ENCODE measurements around the gene AHRR. TPM values are rescaled to one million over a fixed set of nuclear protein-coding genes. Genes with fewer than 3 reads are reported as not detected.

The AHRR gene
- total RNA-seq, 2 experiments from 2014 or later = 2.2 to 3.4 TPM

DNA sequence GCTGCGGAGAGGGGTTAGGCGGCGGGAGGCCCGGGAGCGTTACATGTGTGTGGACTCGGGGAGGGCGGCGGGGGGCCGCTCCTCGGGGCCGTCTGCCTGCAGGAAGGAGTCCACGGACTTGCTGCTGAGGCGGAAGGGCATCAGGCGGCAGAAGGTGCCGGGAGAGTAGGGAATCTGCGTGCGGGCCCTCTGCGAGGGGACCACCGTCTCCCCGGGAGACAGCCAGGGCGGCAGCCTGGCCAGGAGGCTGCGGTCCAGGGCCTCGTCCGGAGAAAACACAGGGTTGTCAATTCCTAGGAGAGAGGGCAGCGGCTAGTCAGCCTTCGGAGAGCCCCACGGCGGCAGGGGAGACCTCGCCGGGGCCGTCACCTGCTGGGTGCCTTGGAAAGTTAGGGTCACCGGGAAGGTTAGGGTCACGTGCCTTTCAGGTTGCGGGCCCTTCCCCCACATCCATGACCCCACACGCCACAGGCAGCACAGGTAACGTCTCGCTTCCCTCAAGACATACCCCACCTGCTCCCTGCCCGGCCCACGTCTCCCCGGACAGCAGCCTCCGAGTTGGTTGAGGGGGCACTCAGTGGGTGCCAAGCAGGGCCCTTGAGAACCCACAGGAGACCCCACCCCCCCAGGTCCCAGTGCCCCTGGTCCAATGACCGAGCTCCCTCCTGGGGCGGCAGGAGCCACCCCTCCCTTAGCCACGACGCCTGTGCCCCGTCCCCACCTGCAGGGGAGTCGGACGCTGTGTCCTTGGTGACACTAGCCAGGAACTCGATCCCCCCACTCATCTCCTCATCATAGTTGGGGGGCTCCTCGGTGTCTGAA lies 153.5 kb downstream of the AHRR start:
- H3K36me3 ChIP-seq (ENCODE audit: insufficient read depth, low read length) = peaks cover 15% of the 10 kb centered on the region; the same call in 1 of the 2 replicates
- no peak for TF ChIP-seq EZH2phosphoT487 (IDR thresholded peaks at IDR 0.05; ENCODE audit: borderline replicate concordance, low read depth, low read length)
- TF ChIP-seq, protein P1, sequence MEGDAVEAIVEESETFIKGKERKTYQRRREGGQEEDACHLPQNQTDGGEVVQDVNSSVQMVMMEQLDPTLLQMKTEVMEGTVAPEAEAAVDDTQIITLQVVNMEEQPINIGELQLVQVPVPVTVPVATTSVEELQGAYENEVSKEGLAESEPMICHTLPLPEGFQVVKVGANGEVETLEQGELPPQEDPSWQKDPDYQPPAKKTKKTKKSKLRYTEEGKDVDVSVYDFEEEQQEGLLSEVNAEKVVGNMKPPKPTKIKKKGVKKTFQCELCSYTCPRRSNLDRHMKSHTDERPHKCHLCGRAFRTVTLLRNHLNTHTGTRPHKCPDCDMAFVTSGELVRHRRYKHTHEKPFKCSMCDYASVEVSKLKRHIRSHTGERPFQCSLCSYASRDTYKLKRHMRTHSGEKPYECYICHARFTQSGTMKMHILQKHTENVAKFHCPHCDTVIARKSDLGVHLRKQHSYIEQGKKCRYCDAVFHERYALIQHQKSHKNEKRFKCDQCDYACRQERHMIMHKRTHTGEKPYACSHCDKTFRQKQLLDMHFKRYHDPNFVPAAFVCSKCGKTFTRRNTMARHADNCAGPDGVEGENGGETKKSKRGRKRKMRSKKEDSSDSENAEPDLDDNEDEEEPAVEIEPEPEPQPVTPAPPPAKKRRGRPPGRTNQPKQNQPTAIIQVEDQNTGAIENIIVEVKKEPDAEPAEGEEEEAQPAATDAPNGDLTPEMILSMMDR (conservative IDR thresholded peaks at IDR 0.05; ENCODE audit: low read length) = no peak
- intact Hi-C loops (cut with micrococcal nuclease; ENCODE audit: unreplicated experiment) = loop anchor here (10.0 kb wide), 1 partner anchor 140 kb away; the partner anchor contains the start of gene CEP72
- no peaks in the 10 kb centered on the region for H3K9me2 ChIP-seq (ENCODE audit: insufficient read depth, low read length)
- no peaks in the 10 kb centered on the region for H3K9me3 ChIP-seq (ENCODE audit: low read length)
- no peak overlapping the region for H3K27ac ChIP-seq (ENCODE audit: low read depth, low read length, poor library complexity, severe bottlenecking)
- peaks cover 4% of the 10 kb centered on the region; the same call in 1 of the 2 replicates for H4K20me1 ChIP-seq (ENCODE audit: insufficient read depth, low read length)
- peaks cover 24% of the 10 kb centered on the region for H3K4me1 ChIP-seq (ENCODE audit: insufficient read depth, low read length, poor library complexity, severe bottlenecking)
- DNase-seq (ENCODE audit: low spot score) = no peak
- H3K4me3 ChIP-seq (ENCODE audit: low read depth, low read length, poor library complexity, severe bottlenecking) = no peak overlapping the region
- POLR2A ChIA-PET = no interaction called here
- H2AFZ ChIP-seq (ENCODE audit: low read length) = no peak overlapping the region
- H3K79me2 ChIP-seq (ENCODE audit: insufficient read depth, low read depth, low read length) = peaks cover 11% of the 10 kb centered on the region; the same call in 1 of the 2 replicates
- CTCF ChIA-PET (ENCODE audit: unreplicated experiment) = no interaction called here
- H3K4me2 ChIP-seq (ENCODE audit: low read length) = no peak overlapping the region
- no TSS peak for BruUV-seq (replicated peaks)

DNA sequence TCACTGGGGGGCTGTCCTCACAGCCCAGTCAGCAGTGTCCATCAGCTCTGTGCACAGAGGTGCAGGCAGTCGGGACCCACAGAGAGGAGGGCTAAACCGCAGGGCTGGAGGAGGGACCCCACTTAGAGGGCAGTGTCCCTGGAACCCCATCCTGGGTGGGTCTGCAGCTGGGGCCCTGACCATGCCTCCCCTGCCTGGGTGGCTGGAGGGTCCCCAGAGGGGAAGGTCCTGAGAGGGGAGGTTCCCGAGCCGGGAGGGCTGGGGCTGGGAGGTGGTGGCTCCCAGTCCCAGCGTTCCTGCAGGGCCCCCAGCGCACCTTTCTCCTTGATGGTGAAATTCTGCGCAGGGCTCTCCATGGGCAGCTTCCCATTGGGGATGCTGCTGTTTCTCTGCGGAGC lies 154.2 kb downstream of the AHRR start:
- ChIA-PET CTCF (ENCODE audit: unreplicated experiment) (no interaction called here), POLR2A (no interaction called here)
- Histone ChIP-seq H3K4me2 (ENCODE audit: low read length) (no peak overlapping the region), H4K20me1 (ENCODE audit: insufficient read depth, low read length) (peaks cover 4% of the 10 kb centered on the region; the same call in 1 of the 2 replicates), H3K9me2 (ENCODE audit: insufficient read depth, low read length) (no peaks in the 10 kb centered on the region), H3K4me1 (ENCODE audit: insufficient read depth, low read length, poor library complexity, severe bottlenecking) (peaks cover 20% of the 10 kb centered on the region), H3K4me3 (ENCODE audit: low read depth, low read length, poor library complexity, severe bottlenecking) (no peak overlapping the region), H3K27ac (ENCODE audit: low read depth, low read length, poor library complexity, severe bottlenecking) (no peak overlapping the region), H2AFZ (ENCODE audit: low read length) (no peak overlapping the region), H3K9me3 (ENCODE audit: low read length) (no peaks in the 10 kb centered on the region), H3K36me3 (ENCODE audit: insufficient read depth, low read length) (peaks cover 12% of the 10 kb centered on the region; the same call in 1 of the 2 replicates), H3K79me2 (ENCODE audit: insufficient read depth, low read depth, low read length) (peaks cover 11% of the 10 kb centered on the region; the same call in 1 of the 2 replicates)
- intact Hi-C loops (cut with micrococcal nuclease; ENCODE audit: unreplicated experiment) = loop anchor here (10.0 kb wide), 1 partner anchor 139 kb away; the partner anchor contains the start of gene CEP72
- DNase-seq (ENCODE audit: low spot score) = no peak
- no TSS peak for BruUV-seq (replicated peaks)
- TF ChIP-seq, protein P1 (conservative IDR thresholded peaks at IDR 0.05; ENCODE audit: low read length) = no peak
- TF ChIP-seq EZH2phosphoT487 (IDR thresholded peaks at IDR 0.05; ENCODE audit: borderline replicate concordance, low read depth, low read length) = no peak

Data from OCI-LY7 (cell line).